ENCODE measurements around the gene OSBPL8. TPM values are rescaled to one million over a fixed set of nuclear protein-coding genes. Genes with fewer than 3 reads are reported as not detected.
A peak's percentile ranks its signal among the peaks of the same experiment; 100 is the strongest.

Gene OSBPL8
- total RNA-seq, 1 experiment from 2014 or later = 71.1 TPM

- intact Hi-C loops (cut with micrococcal nuclease) = no loop called here
- no peaks in the 10 kb centered on the region for H3K9me3 Mint-ChIP-seq (ENCODE audit: unreplicated experiment)
- peaks cover 42% of the 10 kb centered on the region for H3K4me1 Mint-ChIP-seq (ENCODE audit: insufficient read depth, unreplicated experiment)
- CTCF ChIA-PET = no interaction called here
- H3K27me3 Mint-ChIP-seq (ENCODE audit: insufficient read depth, unreplicated experiment) = no peaks in the 10 kb centered on the region
- peak; percentile 27 for DNase-seq (ENCODE audit: unreplicated experiment)
- peaks cover 8% of the 10 kb centered on the region for H3K36me3 Mint-ChIP-seq (ENCODE audit: insufficient read depth, unreplicated experiment)
- H3K4me3 Mint-ChIP-seq (ENCODE audit: unreplicated experiment) = no peak overlapping the region
- POLR2A ChIA-PET = interaction anchor here (4.9 kb wide), 1 partner anchor 11 kb away, joined by 43 read pairs; the partner anchor contains the start of gene OSBPL8
- peak overlapping the region; percentile 8 for H3K27ac Mint-ChIP-seq (ENCODE audit: low read depth, unreplicated experiment)
- TF ChIP-seq CTCF (IDR thresholded peaks at IDR 0.05; ENCODE audit: unreplicated experiment) = no peak
- BruUV-seq (replicated peaks) = no TSS peak
Measured at GRCh38 chr12:76548222-76548837, 11.2 kb downstream of the OSBPL8 start.

GRCh38 chr12:76547526-76547925 is 12.0 kb downstream of the OSBPL8 start:
- peaks cover 42% of the 10 kb centered on the region for H3K4me1 Mint-ChIP-seq (ENCODE audit: insufficient read depth, unreplicated experiment)
- H3K4me3 Mint-ChIP-seq (ENCODE audit: unreplicated experiment) = no peak overlapping the region
- no peak for DNase-seq (ENCODE audit: unreplicated experiment)
- no peaks in the 10 kb centered on the region for H3K27me3 Mint-ChIP-seq (ENCODE audit: insufficient read depth, unreplicated experiment)
- TF ChIP-seq CTCF (IDR thresholded peaks at IDR 0.05; ENCODE audit: unreplicated experiment) = no peak
- no TSS peak for BruUV-seq (replicated peaks)
- H3K36me3 Mint-ChIP-seq (ENCODE audit: insufficient read depth, unreplicated experiment) = peaks cover under 1% of the 10 kb centered on the region
- POLR2A ChIA-PET = interaction anchor here (0.7 to 4.9 kb wide), 5 partner anchors 11 to 507 kb away, joined by 3 to 43 read pairs (median 3); partner anchors contain the start of genes BBS10 and OSBPL8
- no peaks in the 10 kb centered on the region for H3K9me3 Mint-ChIP-seq (ENCODE audit: unreplicated experiment)
- CTCF ChIA-PET = interaction anchor here (0.8 to 1.3 kb wide), 2 partner anchors 18 to 75 kb away, joined by 4 to 7 read pairs; no protein-coding TSS in a partner anchor
- intact Hi-C loops (cut with micrococcal nuclease) = no loop called here
- H3K27ac Mint-ChIP-seq (ENCODE audit: low read depth, unreplicated experiment) = no peak overlapping the region

- H3K9me3 Mint-ChIP-seq (ENCODE audit: unreplicated experiment) = no peaks in the 10 kb centered on the region
- BruUV-seq (replicated peaks) = no TSS peak
- POLR2A ChIA-PET = interaction anchor here (0.6 to 4.9 kb wide), 6 partner anchors 12 to 507 kb away, joined by 3 to 43 read pairs (median 4); partner anchors contain the start of gene OSBPL8
- no peaks in the 10 kb centered on the region for H3K27me3 Mint-ChIP-seq (ENCODE audit: insufficient read depth, unreplicated experiment)
- intact Hi-C loops (cut with micrococcal nuclease) = no loop called here
- DNase-seq (ENCODE audit: unreplicated experiment) = no peak
- peaks cover 44% of the 10 kb centered on the region for H3K4me1 Mint-ChIP-seq (ENCODE audit: insufficient read depth, unreplicated experiment)
- TF ChIP-seq CTCF (IDR thresholded peaks at IDR 0.05; ENCODE audit: unreplicated experiment) = no peak
- H3K27ac Mint-ChIP-seq (ENCODE audit: low read depth, unreplicated experiment) = no peak overlapping the region
- CTCF ChIA-PET = interaction anchor here (0.8 to 1.3 kb wide), 3 partner anchors 8 to 74 kb away, joined by 4 to 7 read pairs (median 5); no protein-coding TSS in a partner anchor
- H3K36me3 Mint-ChIP-seq (ENCODE audit: insufficient read depth, unreplicated experiment) = no peaks in the 10 kb centered on the region
- H3K4me3 Mint-ChIP-seq (ENCODE audit: unreplicated experiment) = no peak overlapping the region
Measured at GRCh38 chr12:76546889-76547288, 12.7 kb downstream of the OSBPL8 start.

GRCh38 chr12:76545486-76545885 is 14.1 kb downstream of the OSBPL8 start:
- intact Hi-C loops (cut with micrococcal nuclease) = no loop called here
- no peaks in the 10 kb centered on the region for H3K9me3 Mint-ChIP-seq (ENCODE audit: unreplicated experiment)
- no TSS peak for BruUV-seq (replicated peaks)
- DNase-seq (ENCODE audit: unreplicated experiment) = no peak
- ChIA-PET POLR2A (interaction anchor here (0.8 to 4.9 kb wide), 3 partner anchors 13 to 45 kb away, joined by 3 to 43 read pairs (median 4); partner anchors contain the start of gene OSBPL8), CTCF (interaction anchor here (1.2 to 1.4 kb wide), 2 partner anchors 17 to 198 kb away, joined by 3 to 4 read pairs; partner anchors contain the start of gene BBS10)
- H3K36me3 Mint-ChIP-seq (ENCODE audit: insufficient read depth, unreplicated experiment) = no peaks in the 10 kb centered on the region
- H3K27me3 Mint-ChIP-seq (ENCODE audit: insufficient read depth, unreplicated experiment) = no peaks in the 10 kb centered on the region
- no peak for TF ChIP-seq CTCF (IDR thresholded peaks at IDR 0.05; ENCODE audit: unreplicated experiment)
- H3K4me1 Mint-ChIP-seq (ENCODE audit: insufficient read depth, unreplicated experiment) = peaks cover 44% of the 10 kb centered on the region
- H3K4me3 Mint-ChIP-seq (ENCODE audit: unreplicated experiment) = no peak overlapping the region
- H3K27ac Mint-ChIP-seq (ENCODE audit: low read depth, unreplicated experiment) = no peak overlapping the region
